NCI-H146 treated with DMSO at 0.1 percent for 48 hours (cell line): Measurements from ENCODE around the gene TFB1M.
"Not testable (repeated sequence)": the region's sequence is repeated elsewhere in the genome, so short reads cannot be mapped to it uniquely, and the experiment has no call there.

ENCODE experiments used
- DNase-seq: peaks from one replicate; lab custom pipeline; 2025; ENCODE audit not compliant: unreplicated experiment; lab: John Stamatoyannopoulos, UW

TFB1M gene

DNA sequence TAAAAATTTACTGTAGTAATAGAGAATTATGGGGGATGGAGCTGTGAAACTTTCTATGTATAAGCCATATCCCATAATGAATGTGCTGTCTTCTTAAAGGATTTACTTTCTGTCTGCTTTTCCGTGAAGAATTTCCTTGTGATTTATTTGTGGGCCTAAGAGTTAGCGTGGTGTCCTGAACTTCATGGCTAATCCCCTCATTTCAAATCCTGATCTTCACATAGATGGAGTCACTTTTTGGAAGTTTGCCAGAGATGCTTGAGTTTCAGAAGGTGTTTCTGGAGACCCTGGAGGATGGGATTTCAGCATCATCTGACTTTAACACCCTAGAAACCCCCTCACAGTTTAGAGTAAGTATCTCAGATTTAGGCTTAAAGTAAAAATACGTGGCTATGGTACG is 69.8 kb downstream of the TFB1M start:
- DNase-seq = no peak

DNA sequence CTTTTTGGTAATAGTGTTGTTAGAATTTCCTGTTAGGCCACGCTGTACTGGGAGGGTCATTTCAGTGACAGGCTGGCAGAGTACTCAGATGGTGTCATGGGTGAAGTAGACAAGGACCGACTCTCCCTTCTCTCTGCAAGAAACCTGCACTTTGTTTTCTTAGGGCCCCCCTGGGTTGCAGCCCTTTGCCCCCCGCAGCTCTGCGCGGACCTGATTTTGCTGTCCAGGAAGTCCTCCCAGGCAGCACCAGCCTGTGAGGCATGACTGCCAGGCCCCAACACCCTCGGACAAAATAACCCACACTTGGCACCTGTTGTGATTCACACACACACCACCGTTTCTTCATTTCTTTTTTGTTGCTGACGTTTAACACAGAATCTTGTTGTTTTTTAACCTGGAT is 72.3 kb downstream of the TFB1M start:
- DNase-seq = no peak

DNA sequence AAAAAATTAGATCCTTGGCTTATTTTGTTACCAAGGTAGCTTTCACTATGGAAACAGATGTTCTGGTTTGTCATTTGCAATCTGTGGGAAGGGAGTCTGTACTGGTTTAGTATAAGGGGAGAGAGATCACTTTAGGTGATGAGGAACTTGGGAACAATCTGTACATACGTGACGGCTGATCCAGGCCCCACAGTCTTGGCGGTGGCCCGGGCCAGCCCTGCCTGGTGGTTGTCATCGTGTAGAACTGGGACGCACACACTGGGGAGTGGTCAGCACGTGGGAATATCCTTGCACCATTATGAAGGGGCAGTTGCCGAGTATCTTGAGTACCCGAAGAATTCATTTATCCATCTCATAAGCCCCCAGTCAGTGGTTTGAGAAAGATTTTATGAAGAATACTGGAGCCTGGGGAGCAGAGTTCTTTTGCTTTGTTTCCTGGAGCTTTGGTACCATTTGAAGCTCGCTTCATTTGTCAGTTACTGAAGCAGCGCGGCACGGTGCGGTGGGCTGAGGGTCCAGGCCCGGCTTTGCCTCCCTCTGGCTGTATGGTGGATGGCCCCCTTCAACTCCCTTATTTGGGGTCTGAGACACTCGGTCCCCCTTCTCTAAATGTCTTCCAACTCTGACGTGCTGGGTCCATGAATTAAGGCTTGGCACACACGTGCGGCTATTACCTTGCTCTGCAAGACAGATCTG is 73.2 kb downstream of the TFB1M start:
- no peak for DNase-seq

- no peak for DNase-seq
These were observed 76.7 kb downstream of the TFB1M start for GRCh38 chr6:155237613-155238012.

DNA sequence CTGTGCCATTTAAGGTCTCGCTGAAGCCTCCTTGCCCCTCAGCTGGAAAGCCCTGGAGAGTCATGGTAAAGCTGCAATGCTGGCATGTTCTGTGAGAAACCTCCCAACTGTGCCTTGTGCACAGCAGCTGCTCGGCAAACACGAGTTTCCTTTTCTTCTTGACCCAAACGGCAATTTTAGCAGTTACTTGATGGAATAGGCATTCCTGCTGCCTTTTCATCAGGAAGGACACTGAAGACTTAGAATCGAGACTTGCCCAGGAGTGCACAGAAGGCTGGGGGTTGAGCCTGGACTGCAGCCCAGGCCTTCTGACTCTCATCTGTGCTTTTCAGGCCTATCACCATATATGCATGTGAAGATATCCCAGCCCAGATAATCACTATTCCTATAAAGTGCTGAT is 79.2 kb downstream of the TFB1M start:
- no peak for DNase-seq

- no peak for DNase-seq
These were observed 79.6 kb downstream of the TFB1M start for GRCh38 chr6:155234687-155235086.

DNA sequence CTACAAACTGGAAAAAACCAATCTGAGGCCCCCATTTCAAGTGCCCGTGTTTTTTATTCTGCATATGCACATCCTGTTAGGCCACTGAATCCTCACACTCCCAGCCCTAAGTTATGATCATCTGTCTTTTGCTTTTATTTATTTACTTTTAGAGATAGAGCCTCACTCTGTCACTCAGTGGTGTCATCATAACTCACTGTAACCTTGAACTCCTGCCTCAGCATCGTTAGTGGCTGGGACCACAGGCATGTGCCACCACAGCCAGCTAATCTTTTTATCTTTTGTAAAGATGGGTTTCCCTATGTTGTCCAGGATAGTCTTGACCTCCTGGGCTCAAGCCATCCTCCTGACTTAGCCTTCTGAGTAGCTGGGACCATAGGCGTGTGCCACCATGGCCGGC is 80.1 kb downstream of the TFB1M start:
- DNase-seq = no peak

DNA sequence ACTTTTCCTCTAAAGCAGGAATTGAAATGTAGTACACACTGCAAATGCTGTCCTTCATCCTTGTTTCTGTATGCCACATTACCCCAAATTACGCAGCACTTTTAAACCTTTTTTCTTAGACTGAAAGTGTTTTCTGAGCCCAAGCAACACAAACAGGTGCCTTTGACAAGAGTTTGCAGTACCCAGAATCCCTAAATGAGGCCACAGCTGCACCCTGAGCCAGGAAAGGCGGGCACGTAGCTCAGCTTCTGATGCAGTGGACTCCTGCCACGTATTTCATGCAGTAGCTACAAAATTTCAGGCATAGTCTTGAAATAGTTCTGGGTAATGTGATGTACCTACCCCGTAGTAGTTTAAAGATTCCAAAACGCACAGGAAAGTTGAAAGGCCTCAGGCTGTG is 81.4 kb downstream of the TFB1M start:
- DNase-seq = no peak

GRCh38 chr6:155230975-155231374 is 83.3 kb downstream of the TFB1M start:
- not testable (repeated sequence) for DNase-seq

GRCh38 chr6:155228546-155229166 is 85.6 kb downstream of the TFB1M start:
- DNase-seq = no peak

DNA sequence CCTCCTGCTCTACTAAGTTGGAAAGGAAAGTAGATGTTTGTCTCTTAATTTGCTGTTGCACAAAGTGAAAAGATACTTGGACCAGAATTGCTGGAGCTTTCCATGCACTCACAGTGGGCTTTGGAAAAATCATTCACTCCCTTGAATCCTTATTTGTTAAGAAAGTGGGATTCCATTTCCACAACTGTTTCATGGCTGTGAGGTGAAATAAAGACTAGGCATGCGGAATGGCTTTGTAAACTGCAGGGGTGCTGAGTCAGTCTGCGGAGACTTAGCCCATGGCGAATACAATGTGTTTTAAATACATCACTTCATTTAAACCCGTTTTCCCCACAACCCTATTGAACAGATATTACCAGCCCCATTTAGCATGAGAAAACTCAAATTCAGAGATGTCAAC is 87.2 kb downstream of the TFB1M start:
- no peak for DNase-seq

DNA sequence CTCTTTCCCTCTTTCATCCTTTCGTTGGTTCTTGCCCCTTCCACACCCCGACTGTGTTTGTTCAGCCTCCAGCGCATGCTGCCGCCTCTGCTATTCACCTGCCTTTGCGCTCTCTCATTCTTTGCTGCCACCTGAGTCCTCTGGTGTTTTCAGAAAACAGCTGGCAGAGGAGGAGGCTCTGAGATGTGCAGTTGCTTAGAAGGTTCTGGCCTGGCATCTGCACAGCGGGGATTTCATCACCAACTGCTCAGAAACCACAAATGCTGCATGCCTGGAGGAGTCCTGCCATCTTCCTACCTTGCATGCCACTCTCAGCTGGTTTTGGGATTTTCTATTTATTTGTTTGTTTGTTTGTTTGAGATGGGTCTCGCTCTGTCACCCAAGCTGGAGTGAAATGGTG is 89.7 kb downstream of the TFB1M start:
- DNase-seq = no peak

- DNase-seq = peak; percentile 87
These were observed 90.4 kb downstream of the TFB1M start for GRCh38 chr6:155223646-155224451.

- DNase-seq = no peak
These were observed 91.8 kb downstream of the TFB1M start for GRCh38 chr6:155222506-155222905.

- no peak for DNase-seq
These were observed 93.2 kb downstream of the TFB1M start for GRCh38 chr6:155221086-155221485.

DNA sequence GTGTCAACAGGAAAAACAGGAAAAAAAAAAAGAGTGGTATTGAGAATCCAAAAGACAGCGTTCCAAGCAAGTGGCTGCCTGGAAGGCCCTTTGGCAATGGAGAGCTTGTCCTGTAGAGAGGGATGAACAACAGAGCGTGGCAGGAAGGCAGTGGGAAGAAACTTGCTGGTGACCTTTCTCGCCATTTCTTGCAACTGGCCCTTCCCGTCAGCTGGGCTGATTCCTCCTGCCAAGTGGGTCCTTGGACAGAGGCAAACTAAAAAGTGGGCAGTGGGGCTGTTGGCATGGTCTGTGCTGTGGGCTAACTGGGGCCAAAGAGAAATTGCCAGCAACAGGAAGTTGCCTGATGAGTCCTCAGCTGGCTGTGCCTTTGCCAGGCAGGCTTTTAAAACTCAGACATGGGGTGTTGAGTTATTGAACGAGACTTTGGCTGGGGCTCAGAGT is 94.4 kb downstream of the TFB1M start:
- DNase-seq = no peak

- no peak for DNase-seq
These were observed 95.0 kb downstream of the TFB1M start for GRCh38 chr6:155219299-155219698.

GRCh38 chr6:155218711-155219110 is 95.6 kb downstream of the TFB1M start:
- DNase-seq = not testable (repeated sequence)

DNA sequence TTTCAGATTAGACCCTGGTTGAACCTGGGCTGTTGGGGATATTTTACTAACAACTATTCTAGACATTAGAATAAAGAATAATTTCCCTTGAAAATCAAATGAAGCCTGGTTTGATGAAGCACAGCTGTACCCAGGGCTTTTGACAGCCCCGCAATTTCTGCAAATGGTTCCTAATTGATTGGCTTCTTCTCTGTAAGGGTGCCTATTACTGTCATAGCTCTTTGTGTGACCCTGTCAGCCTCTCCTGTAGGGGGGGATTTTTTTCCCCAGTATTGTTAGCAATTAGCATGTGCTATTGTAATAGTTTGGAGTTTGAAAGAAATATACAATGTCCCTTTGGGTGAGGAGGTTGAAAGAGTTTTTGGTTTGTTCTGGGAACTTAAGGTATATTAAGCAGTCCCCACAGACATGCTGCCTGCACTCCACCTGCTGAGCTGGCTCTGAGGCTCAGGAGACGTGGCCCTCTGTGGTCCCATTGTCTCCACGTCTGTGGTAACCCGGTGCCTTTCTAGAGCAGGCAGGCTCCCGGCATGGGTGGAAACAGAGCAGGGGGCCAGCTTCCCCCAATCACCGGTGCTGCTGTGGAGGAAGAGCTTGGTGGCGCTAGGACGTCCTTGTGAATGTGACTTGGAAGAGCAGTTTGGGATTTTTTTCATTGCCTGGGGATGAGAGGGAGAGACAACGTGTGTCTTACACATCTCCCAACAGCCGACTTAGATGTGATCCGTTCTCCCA is 97.8 kb downstream of the TFB1M start:
- peak; percentile 89 for DNase-seq

DNA sequence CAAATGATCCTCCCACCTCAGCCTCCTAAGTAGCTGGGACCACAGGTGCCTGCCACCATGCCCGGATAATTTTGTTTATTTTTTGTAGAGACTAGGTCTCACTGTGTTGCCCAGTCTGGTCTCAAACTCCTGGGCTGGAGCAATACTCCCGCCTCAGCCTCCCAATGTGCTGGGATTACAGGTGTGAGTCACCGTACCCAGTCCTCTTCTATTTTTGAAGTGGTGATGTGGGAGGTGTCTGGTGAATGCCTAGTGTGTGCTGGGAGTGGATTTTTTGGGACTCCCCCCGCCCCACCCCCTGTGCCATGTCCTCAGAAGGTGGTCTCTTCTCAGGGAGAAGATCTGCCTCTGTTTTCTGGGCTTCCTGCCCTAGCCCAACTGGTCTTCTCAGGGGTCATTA is 98.4 kb downstream of the TFB1M start:
- DNase-seq = no peak

DNA sequence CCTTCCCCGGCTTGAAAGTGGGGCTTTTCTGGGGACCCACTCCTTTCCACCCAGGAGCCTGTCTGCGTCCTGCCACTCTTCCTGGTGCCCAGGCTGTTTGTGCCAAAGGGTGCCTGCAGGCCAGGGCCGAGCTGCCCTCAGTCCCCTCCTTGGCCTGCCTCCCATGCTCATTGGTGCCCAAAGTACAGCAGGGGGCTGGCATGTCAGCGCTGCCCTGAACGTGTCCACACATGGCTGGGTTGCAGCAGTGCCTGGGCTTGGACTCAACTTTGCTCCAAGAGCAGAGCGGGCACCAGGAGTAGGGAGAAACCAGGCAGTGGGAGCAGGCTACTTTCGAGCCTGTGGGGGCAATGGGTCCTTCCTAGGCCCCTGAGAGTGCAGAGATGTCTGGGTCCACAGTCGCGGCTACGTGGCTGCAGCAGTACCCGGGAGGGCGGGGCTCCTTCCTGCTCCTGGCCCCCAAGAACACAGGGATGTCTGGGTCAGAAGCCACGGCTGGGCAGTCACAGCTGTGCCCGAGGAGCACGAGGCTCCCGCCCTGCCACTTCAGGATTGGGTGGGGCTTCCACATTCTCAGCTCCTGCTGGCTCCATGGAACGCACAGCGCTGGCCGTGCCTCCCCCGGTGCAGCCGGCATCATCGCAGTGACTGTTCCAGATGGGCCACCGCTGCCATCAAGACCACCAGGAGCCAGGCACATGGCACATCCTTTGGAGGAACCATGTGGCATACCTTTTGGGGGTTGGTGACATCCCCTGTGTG is 100.5 kb downstream of the TFB1M start:
- no peak for DNase-seq
